Heart left ventricle (tissue), 16 donors: Measurements from ENCODE around the gene GHR. TPM values are rescaled to one million over a fixed set of nuclear protein-coding genes. Genes with fewer than 3 reads are reported as not detected.
"Not testable (repeated sequence)": the region's sequence is repeated elsewhere in the genome, so short reads cannot be mapped to it uniquely, and the experiment has no call there.

Experiments
- ATAC-seq, 4 donors: fragments of 200-7000 bp; cut with Tn5 transposase; one replicate each; pipeline ENCODE4 v1.9.1; 2020 to 2022; ENCODE audit warnings: moderate library complexity in 4 of 4, mild to moderate bottlenecking in 3 of 4, moderate number of reproducible peaks in 1 of 4
- DNase-seq, 5 donors: peaks; one replicate each; pipeline ENCODE4 v3.0.0-alpha.2; 2020
- H3K27ac ChIP-seq, 12 donors: fragments of 200-600 bp; sonication (generic) in 4 of 12; one replicate each; pipeline versions ENCODE4 v1.5.0 to v1.8.0; 2016 to 2022; ENCODE audit warnings: mild to moderate bottlenecking in 2 of 12
- H3K27me3 ChIP-seq, 9 donors: fragments of 200-600 bp; sonication (generic) in 2 of 9; one replicate each; pipeline versions ENCODE4 v1.5.1 to v1.8.0; 2016 to 2022; ENCODE audit warnings: mild to moderate bottlenecking in 3 of 9
- H3K36me3 ChIP-seq, 9 donors: fragments of 200-600 bp; sonication (generic) in 2 of 9; one replicate each; pipeline versions ENCODE4 v1.5.0 to v1.8.0; 2018 to 2022; ENCODE audit warnings: mild to moderate bottlenecking in 2 of 9
- H3K4me1 ChIP-seq, 12 donors: fragments of 200-600 bp; sonication (generic) in 4 of 12; one replicate each; pipeline versions ENCODE4 v1.5.0 to v1.8.0; 2016 to 2022; ENCODE audit warnings: mild to moderate bottlenecking in 3 of 12
- H3K4me3 ChIP-seq, 12 donors: fragments of 200-600 bp; sonication (generic) in 4 of 12; one replicate each; pipeline versions ENCODE4 v1.5.0 to v1.8.0; 2017 to 2022; ENCODE audit warnings: mild to moderate bottlenecking in 9 of 12, moderate library complexity in 4 of 12
- H3K9me3 ChIP-seq, 12 donors: fragments of 200-600 bp; sonication (generic) in 4 of 12; one replicate each; pipeline versions ENCODE4 v1.5.0 to v1.8.0; 2016 to 2022; ENCODE audit warnings: mild to moderate bottlenecking in 1 of 12
- CTCF ChIP-seq, 12 donors: fragments of 200-600 bp; sonication (generic) in 4 of 12; IDR thresholded peaks; one replicate each; pipeline versions ENCODE4 v1.5.0 to v1.8.0; 2018 to 2022; ENCODE audit warnings: antibody characterized with exemption in 12 of 12, mild to moderate bottlenecking in 5 of 12
- POLR2A ChIP-seq, 2 donors: fragments of 450-650 bp; IDR thresholded peaks; one replicate each; pipeline ENCODE4 v1.6.1; 2017; ENCODE audit warnings: antibody characterized with exemption in 2 of 2, mild to moderate bottlenecking in 2 of 2, moderate library complexity in 2 of 2
- WGBS, 4 donors: extraction: QIAGEN DNeasy Blood & Tissue Kit in 2 of 4; methylation state at CpG; one replicate each; pipeline versions ENCODE4 v1.1.5 to v1.1.7; 2013 to 2018; 5-methylcytosine and 5-hydroxymethylcytosine counted together
- intact Hi-C, 10 donors: fragments of 100-400 bp; cut with DNase I; formaldehyde crosslinking; loops; one replicate each; pipeline versions ENCODE4 v1.11.1 to v1.14.2; 2022
- polyA plus RNA-seq, 2 donors: library from polyadenylated mRNA; stranded (reverse); fragments of 200-250 nt; gene quantifications; one replicate each; pipeline ENCODE4 v1.2.3, GENCODE V29; 2013
- total RNA-seq, 9 donors: library from RNA; depleted of rRNA in 2 of 9; stranded (reverse); fragments of >200 nt in 2 of 9; fragmentation: NEBNext Ultra II Directional in 3 of 9; extraction: Animal tissue kit (Norgen Biotek cat#: 25700) in 3 of 9; gene quantifications; one replicate each; pipeline versions ENCODE4 v1.1.0 to v1.2.4, GENCODE V29; 2016 to 2023
- donor health status: ischemic (EF 13 %, LVEDD 7.1; RV severe dilation, severe dysfunction).
- donor health status: healthy with polysubstance abuse.
- donor health status: DM: no; HTN: yes; CAD: no.
- donor health status: DM: no; HTN: no; CAD: no.
- donor health status: ischemic (EF 25% LVEDD 6.9; RV normal size, moderate dysfunction).
- donor health status: ischemic (EF 25% LVEDD 5.7; RV mildly dilated, moderate dysfunction).
- donor health status: healthy.
- donor health status: DM: yes; HTN: yes; CAD: no.
- donor health status: ischemic (EF 35%, LVEDD 5.7; RV mildly dilated, moderate dysfunction).
- donor health status: nonischemic (EF 11% LVEDD 7.7; RV severe dilation, severe dysfunction).
- donor health status: DM: yes; HTN: yes; CAD: no.
- donor health status: PGD.
- donor health status: ischemic (EF 29% LVEDD 5.4; RV normal size, mild dysfunction).
- donor health status: nonischemic (EF 23%, LVEDD 6.1; RV moderate dilation, normal function).

GHR gene
- total and polyA plus RNA-seq, 11 donors: 3.4 to 23.2 (median 11.3) TPM

- intact Hi-C loops: loop anchor here in 2 of 10 donors (5.0 to 10.0 kb wide), 2 partner anchors 146 to 719 kb away; no protein-coding TSS in a partner anchor
These were observed 150.1 kb downstream of the GHR start for GRCh38 chr5:42573386-42573785.

GRCh38 chr5:42575914-42576313 is 152.7 kb downstream of the GHR start:
- not testable (repeated sequence) for H3K36me3 ChIP-seq, H3K9me3 ChIP-seq, H3K27me3 ChIP-seq, ATAC-seq, DNase-seq, H3K4me3 ChIP-seq, H3K27ac ChIP-seq
- 93 to 100% (median 97%) methylated on average over 1 of the region's 1 CpG for WGBS, 4 donors
- intact Hi-C loops: loop anchor here in 2 of 10 donors (5.0 to 10.0 kb wide), 2 partner anchors 59 to 721 kb away; no protein-coding TSS in a partner anchor
- H3K4me1 ChIP-seq: peaks cover 0 to 12% (median 2%) of the 10 kb centered on the region in 12 donors

More at GRCh38 chr5:42573386-42573785, 150.1 kb downstream of the GHR start:
- TF ChIP-seq POLR2A (IDR thresholded peaks at IDR 0.05) (no peak), CTCF (IDR thresholded peaks at IDR 0.05) (no peak)
- Histone ChIP-seq H3K36me3 (peaks cover 0 to 3% (median 0%) of the 10 kb centered on the region in 9 donors), H3K4me3 (no peak overlapping the region), H3K27me3 (no peaks in the 10 kb centered on the region), H3K9me3 (no peaks in the 10 kb centered on the region), H3K27ac (no peak overlapping the region), H3K4me1 (peaks cover 0 to 11% (median 3%) of the 10 kb centered on the region in 12 donors)
- 94 to 96% (median 94%) methylated on average over 2 of the region's 2 CpGs for WGBS, 4 donors
- ATAC-seq (no peak), DNase-seq (no peak)

DNA sequence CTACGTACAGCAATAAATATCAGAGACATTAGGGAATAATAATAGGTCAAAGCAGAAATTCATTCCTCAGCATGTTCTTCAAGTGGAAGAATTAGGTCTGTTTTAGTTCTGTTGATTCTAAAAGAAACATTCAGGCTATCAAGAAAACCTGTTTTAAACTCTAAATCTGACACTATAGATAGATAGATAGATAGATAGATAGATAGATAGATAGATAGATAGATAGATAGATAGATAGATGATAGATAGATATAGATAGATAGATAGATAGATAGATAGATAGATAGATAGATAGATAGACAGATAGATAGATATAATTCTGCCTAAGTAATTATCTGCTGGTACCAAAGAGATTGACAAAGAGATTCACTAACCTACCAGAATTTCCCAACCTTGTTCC is 155.7 kb downstream of the GHR start:
- H3K27ac ChIP-seq, H3K9me3 ChIP-seq, H3K4me3 ChIP-seq, ATAC-seq, H3K36me3 ChIP-seq, DNase-seq, H3K27me3 ChIP-seq: not testable (repeated sequence)
- intact Hi-C loops: loop anchor here in 2 of 10 donors (5.0 to 10.0 kb wide), 2 partner anchors 62 to 724 kb away; no protein-coding TSS in a partner anchor
- 90 to 95% (median 91%) methylated on average over 1 of the region's 1 CpG for WGBS, 4 donors
- peaks cover 0 to 12% (median 2%) of the 10 kb centered on the region in 12 donors for H3K4me1 ChIP-seq

GRCh38 chr5:42579320-42579719 is 156.1 kb downstream of the GHR start:
- Histone ChIP-seq H3K27me3 (no peaks in the 10 kb centered on the region), H3K36me3 (peaks cover 0 to 2% (median 0%) of the 10 kb centered on the region in 9 donors), H3K27ac (no peak overlapping the region), H3K4me3 (no peak overlapping the region), H3K4me1 (peaks cover 0 to 12% (median 2%) of the 10 kb centered on the region in 12 donors), H3K9me3 (no peaks in the 10 kb centered on the region)
- ATAC-seq: no peak
- 39 to 61% (median 47%) methylated on average over 1 of the region's 1 CpG for WGBS, 4 donors
- DNase-seq: no peak
- intact Hi-C loops: loop anchor here in 2 of 10 donors (5.0 to 10.0 kb wide), 2 partner anchors 62 to 725 kb away; no protein-coding TSS in a partner anchor
- no peak for TF ChIP-seq CTCF (IDR thresholded peaks at IDR 0.05)
- TF ChIP-seq POLR2A (IDR thresholded peaks at IDR 0.05): no peak

DNA sequence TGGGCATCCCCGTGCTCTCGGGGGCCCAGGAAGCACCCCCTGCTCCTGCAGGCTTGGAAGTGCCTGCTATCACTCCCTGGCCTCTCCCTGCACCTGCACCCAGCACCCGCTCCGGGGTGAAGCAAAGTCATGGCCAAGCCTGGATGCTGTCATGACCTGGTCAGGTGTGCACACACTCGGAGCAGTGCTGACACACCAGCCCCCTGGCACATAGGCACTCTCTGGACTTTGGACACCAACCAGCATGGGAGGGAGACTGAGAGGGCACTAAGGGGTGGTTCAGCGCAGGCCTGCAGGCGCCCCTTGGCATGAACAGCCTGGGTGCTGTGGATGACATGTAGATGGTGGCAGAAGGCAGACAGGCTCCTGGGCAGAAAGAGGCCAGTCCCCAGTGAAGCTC is 158.6 kb downstream of the GHR start:
- H3K27ac ChIP-seq: no peak overlapping the region
- ATAC-seq (peak in 1 of 4 donors; percentile 25), DNase-seq (no peak)
- H3K9me3 ChIP-seq: no peaks in the 10 kb centered on the region
- peaks cover 0 to 2% (median 0%) of the 10 kb centered on the region in 9 donors for H3K36me3 ChIP-seq
- no peak overlapping the region for H3K4me3 ChIP-seq
- H3K4me1 ChIP-seq: peaks cover 0 to 33% (median 15%) of the 10 kb centered on the region in 12 donors
- WGBS, 4 donors: 95 to 98% (median 97%) methylated on average over 5 to 7 of the region's 7 CpGs
- no peak for TF ChIP-seq CTCF (IDR thresholded peaks at IDR 0.05)
- TF ChIP-seq POLR2A (IDR thresholded peaks at IDR 0.05): no peak
- H3K27me3 ChIP-seq: no peaks in the 10 kb centered on the region
- intact Hi-C loops: loop anchor here in 9 of 10 donors (2.0 to 10.0 kb wide), 14 partner anchors 65 to 727 kb away; partner anchors contain the start of genes GHR (in 4 of the 9) and FBXO4 (in 1 of the 9)
